DND-41 (cell line): ENCODE results near the gene DND1.

Experiments
- ATAC-seq: fragments of 200-7000 bp; cut with Tn5 transposase; 3 replicates; pipeline ENCODE4 v1.9.1; 2021; ENCODE audit warnings: low read depth; ENCODE audit not compliant: insufficient read depth
- DNase-seq: peaks from one replicate; pipeline ENCODE4 v3.0.0-alpha.2; 2020
- H2AFZ ChIP-seq: 2 replicates; pipeline ENCODE4 v1.6.0; 2012; ENCODE audit warnings: low read depth, low read length
- H3K27ac ChIP-seq: 2 replicates; pipeline ENCODE4 v1.5.1; 2012; ENCODE audit warnings: low read length, inconsistent platforms
- H3K27me3 ChIP-seq: fragments of 200-600 bp; sonication (generic); 2 replicates; pipeline ENCODE4 v1.6.0; 2012; ENCODE audit warnings: low read length, mild to moderate bottlenecking, inconsistent platforms; ENCODE audit not compliant: insufficient read depth, poor library complexity
- H3K36me3 ChIP-seq: 2 replicates; pipeline ENCODE4 v1.5.1; 2012; ENCODE audit warnings: low read length, inconsistent platforms; ENCODE audit not compliant: insufficient read depth
- H3K4me1 ChIP-seq: 2 replicates; pipeline ENCODE4 v1.5.1; 2012; ENCODE audit warnings: mild to moderate bottlenecking, low read length; ENCODE audit not compliant: insufficient read depth
- H3K4me2 ChIP-seq: 2 replicates; pipeline ENCODE4 v1.6.0; 2012; ENCODE audit warnings: mild to moderate bottlenecking, moderate library complexity, low read length, inconsistent platforms; ENCODE audit not compliant: insufficient read depth
- H3K4me3 ChIP-seq, 2 experiments: fragments of 200-600 bp in 1 of 2; shearing (Covaris generic) in 1 of 2; 2 replicates each; pipeline ENCODE4 v1.5.1; 2012 to 2016; ENCODE audit warnings: inconsistent platforms in 2 of 2, low read length in 2 of 2, mild to moderate bottlenecking in 2 of 2, low read depth in 1 of 2, moderate library complexity in 1 of 2
- H3K79me2 ChIP-seq: 2 replicates; pipeline ENCODE4 v1.6.0; 2012; ENCODE audit warnings: low read length, inconsistent platforms; ENCODE audit not compliant: insufficient read depth
- H3K9ac ChIP-seq: 2 replicates; pipeline ENCODE4 v1.6.0; 2012; ENCODE audit warnings: low read depth, mild to moderate bottlenecking, inconsistent platforms, low read length, moderate library complexity
- H3K9me3 ChIP-seq: 2 replicates; pipeline ENCODE4 v1.5.1; 2012; ENCODE audit warnings: low read length, moderate library complexity, mild to moderate bottlenecking, inconsistent platforms; ENCODE audit not compliant: insufficient read depth, severe bottlenecking
- H4K20me1 ChIP-seq: 2 replicates; pipeline ENCODE4 v1.6.0; 2012; ENCODE audit warnings: low read length; ENCODE audit not compliant: insufficient read depth
- CTCF ChIP-seq: IDR thresholded peaks from 2 replicates; pipeline ENCODE4 v1.5.1; 2012; ENCODE audit warnings: borderline replicate concordance, low read length, moderate library complexity, mild to moderate bottlenecking; ENCODE audit not compliant: poor library complexity, severe bottlenecking; ENCODE audit errors: extremely low read depth
- EZH2 ChIP-seq: IDR thresholded peaks from 3 replicates; pipeline ENCODE4 v1.6.1; 2012; ENCODE audit warnings: borderline replicate concordance, low read depth, mild to moderate bottlenecking, moderate library complexity, low read length, inconsistent platforms; ENCODE audit not compliant: severe bottlenecking

The DND1 gene

GRCh38 chr5:140707812-140708211 lies 34.4 kb upstream of the DND1 start:
- Histone ChIP-seq H4K20me1 (no peaks in the 10 kb centered on the region), H3K27ac (no peak overlapping the region), H3K9ac (no peak overlapping the region), H2AFZ (no peak overlapping the region), H3K4me3 (no peak overlapping the region), H3K4me2 (no peak overlapping the region), H3K79me2 (peaks cover 1% of the 10 kb centered on the region; the same call in 1 of the 2 replicates), H3K9me3 (no peaks in the 10 kb centered on the region), H3K4me1 (peaks cover 26% of the 10 kb centered on the region), H3K36me3 (peaks cover 42% of the 10 kb centered on the region), H3K27me3 (no peaks in the 10 kb centered on the region)
- TF ChIP-seq EZH2, result no peak
- no peak for TF ChIP-seq CTCF
- DNase-seq, result no peak
- ATAC-seq, result no peak

GRCh38 chr5:140700177-140701144 lies 27.1 kb upstream of the DND1 start, which contains the start of gene ZMAT2:
Gene ZMAT2 (plus strand): TSS chr5:140700447. CDS start chr5:140700461, 14 bp downstream.
- peak within 1 kb of the TSS; percentile 76 for H3K27ac ChIP-seq

GRCh38 chr5:140696891-140697492 lies 23.6 kb upstream of the DND1 start:
- Histone ChIP-seq H3K79me2 (peaks cover 42% of the 10 kb centered on the region), H3K4me3 (no peak overlapping the region), H3K36me3 (peaks cover 77% of the 10 kb centered on the region), H4K20me1 (peaks cover 5% of the 10 kb centered on the region; the same call in 1 of the 2 replicates), H2AFZ (no peak overlapping the region), H3K27me3 (no peaks in the 10 kb centered on the region), H3K9me3 (no peaks in the 10 kb centered on the region), H3K27ac (no peak overlapping the region), H3K4me2 (no peak overlapping the region), H3K9ac (no peak overlapping the region), H3K4me1 (peaks cover 34% of the 10 kb centered on the region)
- ATAC-seq, result no peak
- TF ChIP-seq EZH2 (no peak), CTCF (no peak)
- DNase-seq, result no peak

More at GRCh38 chr5:140700177-140701144, 27.1 kb upstream of the DND1 start, which contains the start of gene ZMAT2:
- Histone ChIP-seq H3K4me3 (peak within 1 kb of the TSS; percentile 50 to 77), H3K4me2 (peak within 1 kb of the TSS; percentile 77), H4K20me1 (peaks cover 5% of the 10 kb centered on the region; the same call in 1 of the 2 replicates), H3K36me3 (peaks cover 84% of the 10 kb centered on the region), H3K79me2 (peaks cover 23% of the 10 kb centered on the region), H3K4me1 (peaks cover 22% of the 10 kb centered on the region), H2AFZ (peak within 1 kb of the TSS; percentile 85), H3K27me3 (no peaks in the 10 kb centered on the region), H3K9me3 (no peaks in the 10 kb centered on the region), H3K9ac (peak within 1 kb of the TSS; percentile 64)
- no peak for TF ChIP-seq CTCF
- no peak for TF ChIP-seq EZH2
- peak; percentile 96 for DNase-seq
- peak; percentile 97 for ATAC-seq
